ENCODE measurements around the gene CCDC117. TPM values are rescaled to one million over a fixed set of nuclear protein-coding genes. Genes with fewer than 3 reads are reported as not detected.

Gene CCDC117
- total and polyA plus RNA-seq, 12 donors = 5.9 to 15.0 (median 11.2) TPM

DNA sequence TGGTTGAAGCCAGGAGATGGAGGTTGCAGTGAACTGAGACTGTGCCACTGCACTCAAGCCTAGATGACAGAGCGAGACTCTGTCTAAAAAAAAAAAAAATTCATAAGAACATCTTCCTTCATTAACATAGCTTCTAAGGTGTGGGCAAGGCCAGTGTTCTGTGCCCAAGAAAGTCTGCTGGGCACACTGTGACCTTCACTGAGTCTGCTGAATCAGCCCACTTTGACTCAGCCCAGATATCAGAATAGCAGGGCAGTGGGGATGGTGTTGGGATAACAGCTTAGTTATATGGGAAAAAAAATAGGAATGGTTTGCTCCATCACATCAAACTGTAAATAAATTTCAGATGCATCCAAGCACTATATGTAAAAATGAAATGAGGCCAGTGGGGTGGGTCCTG, 60.2 kb downstream of the CCDC117 start:
- Histone ChIP-seq H3K27ac (no peak overlapping the region), H3K9me3 (no peaks in the 10 kb centered on the region), H3K36me3 (peaks cover 0 to 15% (median 0%) of the 10 kb centered on the region in 9 donors), H3K4me3 (no peak overlapping the region), H3K4me1 (peaks cover 0 to 12% (median 0%) of the 10 kb centered on the region in 9 donors), H3K27me3 (no peaks in the 10 kb centered on the region)
- intact Hi-C loops (cut with DNase I) = loop anchor here in 3 of 10 donors (1.0 to 10.0 kb wide), 3 partner anchors 135 to 788 kb away; no protein-coding TSS in a partner anchor
- no peak for DNase-seq
- 92 to 100% methylated on average over 1 of the region's 1 CpG for whole genome bisulfite sequencing, 2 donors
- ATAC-seq = no peak
- TF ChIP-seq, protein P1, sequence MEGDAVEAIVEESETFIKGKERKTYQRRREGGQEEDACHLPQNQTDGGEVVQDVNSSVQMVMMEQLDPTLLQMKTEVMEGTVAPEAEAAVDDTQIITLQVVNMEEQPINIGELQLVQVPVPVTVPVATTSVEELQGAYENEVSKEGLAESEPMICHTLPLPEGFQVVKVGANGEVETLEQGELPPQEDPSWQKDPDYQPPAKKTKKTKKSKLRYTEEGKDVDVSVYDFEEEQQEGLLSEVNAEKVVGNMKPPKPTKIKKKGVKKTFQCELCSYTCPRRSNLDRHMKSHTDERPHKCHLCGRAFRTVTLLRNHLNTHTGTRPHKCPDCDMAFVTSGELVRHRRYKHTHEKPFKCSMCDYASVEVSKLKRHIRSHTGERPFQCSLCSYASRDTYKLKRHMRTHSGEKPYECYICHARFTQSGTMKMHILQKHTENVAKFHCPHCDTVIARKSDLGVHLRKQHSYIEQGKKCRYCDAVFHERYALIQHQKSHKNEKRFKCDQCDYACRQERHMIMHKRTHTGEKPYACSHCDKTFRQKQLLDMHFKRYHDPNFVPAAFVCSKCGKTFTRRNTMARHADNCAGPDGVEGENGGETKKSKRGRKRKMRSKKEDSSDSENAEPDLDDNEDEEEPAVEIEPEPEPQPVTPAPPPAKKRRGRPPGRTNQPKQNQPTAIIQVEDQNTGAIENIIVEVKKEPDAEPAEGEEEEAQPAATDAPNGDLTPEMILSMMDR (IDR thresholded peaks at IDR 0.05) = no peak

DNA sequence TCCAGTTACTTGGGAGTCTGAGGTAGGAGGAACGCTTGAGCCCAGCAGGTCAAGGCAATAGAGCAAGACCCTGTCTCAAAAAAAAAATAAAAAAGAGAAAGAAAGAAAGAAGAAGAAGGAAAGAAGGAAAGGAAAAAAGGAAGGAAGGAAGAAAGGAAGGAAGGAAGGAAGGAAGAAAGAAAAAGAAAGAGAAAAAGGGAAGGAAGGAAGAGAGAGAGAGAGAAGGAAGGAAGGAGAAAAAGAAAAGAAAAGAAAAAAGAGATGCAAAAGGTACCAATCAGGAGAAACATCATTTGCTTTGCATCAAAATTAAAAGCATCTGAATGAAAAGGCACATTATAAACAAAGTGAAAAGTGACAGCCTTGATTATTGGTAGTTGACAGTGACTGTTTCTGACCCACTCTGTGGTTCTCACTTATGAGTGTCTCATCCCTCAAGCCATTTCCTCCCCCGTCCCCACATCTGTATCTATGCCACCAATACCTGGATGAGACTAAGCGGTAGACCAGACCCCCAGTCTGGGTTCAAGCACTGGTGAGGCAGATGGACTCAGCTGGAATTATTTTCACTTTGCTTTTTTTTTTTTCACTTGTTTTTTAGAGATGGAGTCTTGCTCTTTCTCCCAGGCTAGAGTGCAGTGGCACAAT, 60.9 kb downstream of the CCDC117 start:
- H3K9me3 ChIP-seq = no peaks in the 10 kb centered on the region
- H3K4me1 ChIP-seq = peaks cover 0 to 12% (median 0%) of the 10 kb centered on the region in 9 donors
- no peak for DNase-seq
- whole genome bisulfite sequencing, 2 donors = 91 to 95% methylated on average over 3 of the region's 3 CpGs
- intact Hi-C loops (cut with DNase I) = loop anchor here in 2 of 10 donors (5.0 to 10.0 kb wide), 2 partner anchors 236 to 789 kb away; no protein-coding TSS in a partner anchor
- H3K4me3 ChIP-seq = no peak overlapping the region
- peaks cover 0 to 15% (median 0%) of the 10 kb centered on the region in 9 donors for H3K36me3 ChIP-seq
- no peak overlapping the region for H3K27ac ChIP-seq
- no peak for ATAC-seq
- no peaks in the 10 kb centered on the region for H3K27me3 ChIP-seq
- TF ChIP-seq, protein P1 (IDR thresholded peaks at IDR 0.05) = no peak

DNA sequence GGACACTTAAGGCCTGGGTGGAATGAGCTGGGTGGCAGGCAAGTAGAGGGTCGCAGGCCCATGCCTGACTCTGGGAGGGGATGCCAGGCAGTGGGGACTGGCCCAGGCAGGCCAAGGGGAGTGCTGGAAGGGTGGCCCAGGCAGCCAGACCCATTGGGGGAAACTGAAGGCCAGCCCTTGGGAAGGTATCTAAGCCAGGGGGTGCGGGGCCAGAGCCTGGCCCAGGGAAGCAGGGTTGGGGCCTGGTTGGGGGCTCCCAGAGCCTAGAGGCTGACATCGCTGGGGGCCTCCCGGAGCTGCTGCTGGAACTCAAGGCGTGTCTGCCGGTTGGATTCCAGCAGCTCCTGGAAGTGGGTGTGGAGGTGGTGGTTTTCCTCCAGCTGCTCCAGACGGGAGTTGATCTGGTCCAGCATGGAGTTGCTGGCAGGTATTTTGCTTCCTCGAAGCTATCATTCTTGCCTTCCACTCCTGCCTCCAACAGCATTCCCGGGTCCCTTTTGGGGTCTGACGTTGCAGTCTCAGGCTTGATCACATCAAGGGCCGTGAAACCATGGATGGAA, 63.2 kb downstream of the CCDC117 start:
- DNase-seq (no peak), ATAC-seq (no peak)

DNA sequence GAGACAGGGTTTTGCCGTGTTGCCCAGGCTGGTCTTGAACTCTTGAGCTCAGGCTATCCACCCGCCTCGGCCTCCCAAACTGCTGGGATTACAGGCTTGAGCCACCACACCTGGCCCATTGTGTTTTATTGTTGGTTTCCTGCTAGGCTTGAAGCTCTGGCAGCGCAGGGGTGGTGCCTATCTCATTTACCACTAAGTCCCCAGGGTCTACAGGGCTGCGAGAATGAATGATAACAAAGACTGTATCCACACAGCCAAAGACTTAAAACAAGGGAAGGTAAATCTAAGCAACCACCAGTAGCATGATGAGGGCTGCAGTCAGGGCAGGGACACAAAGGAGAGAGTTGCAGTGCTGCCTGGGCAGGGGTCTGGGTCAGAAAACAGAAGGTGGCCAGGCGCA, 65.1 kb downstream of the CCDC117 start:
- Histone ChIP-seq H3K4me3 (no peak overlapping the region), H3K9me3 (no peaks in the 10 kb centered on the region), H3K4me1 (no peaks in the 10 kb centered on the region), H3K36me3 (peaks cover 0 to 8% (median 0%) of the 10 kb centered on the region in 9 donors), H3K27me3 (no peaks in the 10 kb centered on the region), H3K27ac (no peak overlapping the region)
- TF ChIP-seq, protein P1 (IDR thresholded peaks at IDR 0.05) = no peak
- intact Hi-C loops (cut with DNase I) = loop anchor here in 1 of 10 donors (10.0 kb wide), 1 partner anchor 793 kb away; no protein-coding TSS in a partner anchor
- DNase-seq = no peak
- ATAC-seq = no peak
- WGBS, 2 donors = 89 to 90% methylated on average over 6 of the region's 6 CpGs

More for the DNA sequence above, 63.2 kb downstream of the CCDC117 start:
- 90 to 91% methylated on average over 11 of the region's 11 CpGs for WGBS, 2 donors
- H3K4me1 ChIP-seq = no peaks in the 10 kb centered on the region
- H3K27ac ChIP-seq = no peak overlapping the region
- TF ChIP-seq, protein P1 (IDR thresholded peaks at IDR 0.05) = no peak
- peaks cover 0 to 15% (median 0%) of the 10 kb centered on the region in 9 donors for H3K36me3 ChIP-seq
- no peaks in the 10 kb centered on the region for H3K9me3 ChIP-seq
- H3K27me3 ChIP-seq = no peaks in the 10 kb centered on the region
- intact Hi-C loops (cut with DNase I) = loop anchor here in 1 of 10 donors (10.0 kb wide), 1 partner anchor 791 kb away; no protein-coding TSS in a partner anchor
- no peak overlapping the region for H3K4me3 ChIP-seq

Other genes starting within 250 kb of the CCDC117 start
- 10 to 100 TPM in 9 of 10 donors, 1 to 10 TPM in 1; 9.9 to 27.7 (median 20.9) TPM for gene TTC28, start 92.9 kb upstream of the CCDC117 start, total RNA-seq
- 1 to 10 TPM; 2.1 to 6.4 TPM for gene TTC28, start 92.9 kb upstream of the CCDC117 start, polyA plus RNA-seq
- 1 to 10 TPM in 7 of 10 donors, under 1 TPM in 3; 0.74 to 8.0 (median 1.6) TPM for gene CHEK2, start 30.9 kb upstream of the CCDC117 start, total RNA-seq
- 1 to 10 TPM; 2.8 to 6.1 TPM for gene CHEK2, start 30.9 kb upstream of the CCDC117 start, polyA plus RNA-seq
- 10 to 100 TPM in 3 of 10 donors, 1 to 10 TPM in 7; 7.1 to 13.8 (median 8.7) TPM for gene HSCB, start 30.7 kb upstream of the CCDC117 start, total RNA-seq
- gene HSCB, start 30.7 kb upstream of the CCDC117 start, polyA plus RNA-seq = 10 to 100 TPM; 15.0 to 16.8 TPM
- gene XBP1, start 27.9 kb downstream of the CCDC117 start, total RNA-seq = 100 to 1,000 TPM in 2 of 10 donors, 10 to 100 TPM in 8; 56.5 to 140 (median 67.9) TPM
- gene XBP1, start 27.9 kb downstream of the CCDC117 start, polyA plus RNA-seq = 100 to 1,000 TPM in 1 of 2 donors, 10 to 100 TPM in 1; 22.5 to 138 TPM
- 1 to 10 TPM; 4.4 to 7.7 (median 6.3) TPM for gene ZNRF3, start 110.9 kb downstream of the CCDC117 start, total RNA-seq
- gene ZNRF3, start 110.9 kb downstream of the CCDC117 start, polyA plus RNA-seq = 1 to 10 TPM; 1.8 to 2.2 TPM